HG02571 (cell line): Measurements from ENCODE around the gene TMC3.
A peak's percentile ranks its signal among the peaks of the same experiment; 100 is the strongest.

Experiments
- ATAC-seq: cut with Tn5 transposase; IDR thresholded peaks from one replicate; pipeline ENCODE4 v1.9.1; 2021; ENCODE audit warnings: mild to moderate bottlenecking, moderate library complexity; ENCODE audit not compliant: unreplicated experiment

Gene TMC3

DNA sequence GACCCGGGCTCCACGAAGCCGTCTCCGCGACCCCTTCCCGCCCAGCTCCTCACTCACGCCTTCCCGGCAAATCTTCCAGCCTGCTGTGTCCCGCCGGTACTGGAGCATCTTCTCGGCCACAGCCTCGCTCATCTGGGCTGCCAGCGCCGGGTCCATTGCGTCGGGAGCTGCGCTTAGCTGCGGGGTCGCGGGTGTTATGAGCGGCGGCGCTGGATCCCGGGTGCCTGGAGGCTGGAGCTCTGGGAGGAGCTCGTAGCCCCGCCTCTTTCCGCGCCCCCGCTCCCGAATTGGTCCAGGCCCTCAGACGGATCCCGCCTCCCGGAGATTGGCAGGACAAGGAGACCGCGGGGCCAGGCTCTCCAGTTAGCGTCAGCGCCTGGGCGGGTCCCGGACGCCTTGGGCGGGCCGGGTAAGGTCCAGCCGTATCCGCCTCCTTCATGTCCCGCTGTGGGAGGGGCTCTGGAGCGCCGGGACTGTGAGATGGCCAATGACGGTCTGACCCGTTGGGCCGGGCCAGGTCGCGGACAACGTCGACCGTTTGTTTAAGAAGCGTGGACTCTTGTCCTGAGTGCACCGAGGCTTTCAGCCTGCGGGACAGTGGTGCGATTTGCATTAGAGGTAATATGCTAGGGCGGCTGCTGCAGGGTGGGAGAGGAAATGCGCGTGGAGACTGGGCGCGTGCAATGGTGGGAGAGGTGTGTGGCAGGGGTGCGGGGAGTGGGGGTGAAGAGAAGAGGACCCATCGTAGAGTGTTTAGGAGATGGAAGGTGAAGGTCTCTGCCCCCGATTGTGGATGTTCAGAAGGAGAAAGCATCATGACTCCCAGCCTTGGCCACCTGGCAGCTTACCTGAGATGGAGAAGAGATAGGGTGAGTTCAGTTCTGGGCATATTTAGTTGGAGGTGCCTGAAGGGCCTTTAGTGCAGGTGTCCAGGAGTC lies 49.8 kb downstream of the TMC3 start, which contains the start of gene STARD5:
Gene STARD5 (minus strand): TSS at position 198 of the 938 bp plus-strand sequence. CDS start 42 bp downstream, at position 156.
- ATAC-seq, result peak; percentile 98

DNA sequence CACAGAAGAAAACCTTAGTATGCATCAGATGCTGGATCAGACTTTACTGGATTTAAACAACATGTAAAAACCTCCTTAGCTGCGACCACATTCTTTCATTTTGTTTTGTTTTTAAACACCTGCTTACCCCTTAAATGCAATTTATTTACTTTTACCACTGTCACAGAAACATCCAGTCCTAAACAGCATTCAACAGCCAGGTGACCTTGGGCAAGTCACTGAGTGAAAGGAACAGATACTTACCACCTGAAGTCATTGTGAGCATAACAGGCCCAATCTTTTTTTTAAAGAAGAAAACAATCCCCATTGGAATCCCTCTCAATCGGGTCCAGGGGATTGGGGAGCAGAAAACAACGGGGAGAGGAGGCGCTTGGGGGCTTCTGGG lies 50.5 kb downstream of the TMC3 start:
- no peak for ATAC-seq

DNA sequence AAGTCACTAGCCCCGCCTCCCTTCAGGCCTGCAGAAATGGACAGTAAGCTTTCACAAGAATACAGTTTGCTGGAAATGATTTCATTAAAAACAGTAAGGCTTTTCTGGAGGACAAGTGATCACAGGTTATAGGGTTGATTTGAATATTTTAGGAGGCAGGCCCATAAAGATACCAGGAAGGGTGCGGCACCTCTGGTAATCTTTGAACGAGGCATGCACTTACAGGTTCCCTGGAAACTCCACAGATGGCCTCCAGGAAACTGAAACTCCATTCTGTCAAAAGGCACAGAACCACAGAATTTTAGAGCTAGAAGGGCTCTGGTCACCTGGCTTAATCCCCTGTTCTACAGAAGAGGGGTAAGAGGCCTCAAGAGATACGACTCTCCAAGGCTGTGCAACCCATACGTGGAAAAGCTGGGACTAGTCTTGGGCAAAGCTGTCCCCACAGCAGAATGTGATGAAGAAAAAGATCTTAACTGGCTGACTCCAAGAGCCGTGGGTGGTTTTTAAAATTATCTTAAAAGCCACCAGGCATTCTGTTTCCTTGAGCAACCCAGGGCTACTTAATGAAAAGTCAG lies 51.2 kb downstream of the TMC3 start:
- no peak for ATAC-seq

DNA sequence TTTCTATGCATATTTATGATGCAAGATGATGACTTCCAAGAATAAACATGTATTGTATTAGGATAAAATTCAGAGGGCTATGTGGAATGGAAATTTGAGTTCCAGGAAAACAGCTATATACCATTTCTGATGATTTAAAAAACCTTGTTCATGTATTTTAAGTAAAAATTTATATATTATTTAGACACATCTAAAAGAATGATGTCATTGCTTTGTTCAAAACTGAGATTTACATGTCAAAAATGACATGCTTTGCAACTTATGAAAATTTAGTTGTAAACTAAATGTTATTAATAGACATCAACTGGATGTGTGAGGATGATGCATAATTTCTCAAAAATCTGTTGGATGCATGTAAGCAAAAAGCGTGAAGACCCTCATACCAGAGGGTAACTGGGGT lies 52.3 kb downstream of the TMC3 start:
- no peak for ATAC-seq

DNA sequence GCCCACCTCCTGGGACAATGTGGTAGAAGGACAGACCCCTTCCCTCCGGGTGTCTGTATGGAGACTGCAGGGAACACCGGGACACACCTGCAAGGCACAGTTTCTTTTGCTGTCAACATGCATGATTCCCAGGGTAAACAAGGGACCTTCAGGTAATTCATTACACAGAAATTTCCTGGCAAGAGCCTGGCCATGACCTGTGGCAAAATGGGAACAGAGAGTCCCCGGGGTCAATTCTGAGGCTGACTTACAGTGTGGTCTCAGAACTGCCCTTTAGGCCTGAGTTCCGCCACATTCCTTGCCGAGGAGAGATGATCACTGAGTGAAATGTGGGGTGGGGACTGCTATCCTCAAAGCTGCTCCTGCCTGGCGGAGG lies 56.4 kb downstream of the TMC3 start:
- no peak for ATAC-seq

DNA sequence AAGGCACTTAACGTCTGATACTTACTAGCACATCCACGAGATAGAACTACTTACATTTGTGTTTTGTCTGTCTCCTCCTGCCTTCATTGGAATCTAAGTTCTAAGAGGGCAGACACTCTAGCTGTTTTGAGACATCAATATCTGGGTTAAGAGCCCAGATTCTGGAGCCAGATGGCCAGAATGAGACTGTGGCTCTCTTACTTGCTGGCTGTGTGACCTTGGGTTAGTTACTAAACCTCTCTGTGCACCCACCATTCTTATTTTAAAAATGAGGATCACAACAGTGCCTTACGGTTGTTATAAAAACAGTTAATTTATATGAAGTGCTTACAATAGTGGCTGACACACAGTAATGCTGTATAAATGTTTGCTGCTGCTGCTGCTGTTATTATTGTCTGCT lies 57.7 kb downstream of the TMC3 start:
- ATAC-seq, result no peak

DNA sequence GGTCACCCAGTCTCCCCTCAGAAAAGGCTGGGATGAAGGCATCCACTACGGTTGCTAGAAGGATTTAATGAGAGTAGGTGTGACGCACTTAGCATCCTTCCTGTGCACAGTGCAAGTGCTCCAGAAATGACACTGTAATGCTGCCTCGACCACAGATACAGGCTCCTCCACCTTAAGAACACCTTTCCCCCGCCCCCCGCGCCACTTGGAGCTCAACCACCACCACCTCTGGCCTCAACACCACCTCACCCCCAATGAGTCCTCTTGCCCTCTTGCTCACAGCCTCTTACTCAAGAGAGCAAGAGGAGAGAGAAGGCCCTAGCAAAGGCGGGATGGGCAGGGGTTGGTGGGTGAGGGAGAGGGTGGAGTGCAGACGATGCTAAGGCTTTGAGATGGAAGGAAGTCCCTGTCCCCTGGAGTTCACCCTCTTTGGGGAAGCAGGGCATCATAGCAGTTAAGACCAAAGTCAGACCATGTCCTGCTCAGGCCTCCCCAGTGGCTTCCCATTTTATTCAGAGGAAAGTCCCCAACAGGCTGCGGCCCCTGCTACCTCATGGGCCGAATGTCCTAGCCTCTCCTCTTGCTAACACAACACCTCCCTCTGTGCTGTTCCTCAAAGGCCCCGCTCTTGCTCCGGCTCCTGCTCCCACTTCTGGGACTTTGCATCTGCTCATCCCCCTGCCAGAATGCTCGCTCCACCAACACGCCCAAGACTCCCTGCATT lies 58.4 kb downstream of the TMC3 start:
- no peak for ATAC-seq

DNA sequence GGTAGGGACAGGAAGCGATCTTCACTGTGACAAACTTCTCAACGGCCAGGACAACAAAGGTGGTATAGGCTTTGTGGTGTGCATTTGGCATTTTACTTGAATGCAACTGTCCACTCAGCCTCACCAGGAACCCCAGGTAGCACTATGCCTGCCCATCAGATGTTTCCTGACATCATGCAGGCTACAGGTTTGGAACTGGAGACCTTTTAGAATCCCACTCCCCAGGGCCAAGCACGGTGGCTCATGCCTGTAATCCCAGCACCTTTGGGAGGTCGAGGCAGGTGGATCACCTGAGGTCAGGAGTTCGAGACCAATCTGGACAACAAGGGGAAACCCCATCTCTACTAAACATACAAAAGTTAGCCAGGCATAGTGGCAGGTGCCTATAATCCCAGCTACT lies 59.6 kb downstream of the TMC3 start:
- ATAC-seq, result no peak

DNA sequence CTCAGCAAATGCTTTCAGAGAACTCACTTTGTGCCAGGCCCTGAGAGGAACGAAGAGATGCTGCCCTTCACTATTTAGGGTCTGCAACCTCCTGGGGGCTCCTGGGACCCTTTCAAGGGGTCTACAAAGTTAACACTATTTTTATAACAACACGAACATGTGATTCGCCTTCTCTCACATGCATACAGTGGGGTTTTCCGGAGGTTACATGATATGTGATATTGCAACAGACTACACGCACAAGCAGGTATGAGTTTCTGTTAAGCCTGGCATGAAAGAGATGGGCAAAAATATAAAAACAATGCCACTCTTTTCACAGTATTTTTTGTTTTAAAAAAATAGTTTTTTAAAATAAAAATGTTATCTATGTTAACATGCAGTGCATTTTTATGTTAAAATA lies 60.3 kb downstream of the TMC3 start:
- no peak for ATAC-seq

DNA sequence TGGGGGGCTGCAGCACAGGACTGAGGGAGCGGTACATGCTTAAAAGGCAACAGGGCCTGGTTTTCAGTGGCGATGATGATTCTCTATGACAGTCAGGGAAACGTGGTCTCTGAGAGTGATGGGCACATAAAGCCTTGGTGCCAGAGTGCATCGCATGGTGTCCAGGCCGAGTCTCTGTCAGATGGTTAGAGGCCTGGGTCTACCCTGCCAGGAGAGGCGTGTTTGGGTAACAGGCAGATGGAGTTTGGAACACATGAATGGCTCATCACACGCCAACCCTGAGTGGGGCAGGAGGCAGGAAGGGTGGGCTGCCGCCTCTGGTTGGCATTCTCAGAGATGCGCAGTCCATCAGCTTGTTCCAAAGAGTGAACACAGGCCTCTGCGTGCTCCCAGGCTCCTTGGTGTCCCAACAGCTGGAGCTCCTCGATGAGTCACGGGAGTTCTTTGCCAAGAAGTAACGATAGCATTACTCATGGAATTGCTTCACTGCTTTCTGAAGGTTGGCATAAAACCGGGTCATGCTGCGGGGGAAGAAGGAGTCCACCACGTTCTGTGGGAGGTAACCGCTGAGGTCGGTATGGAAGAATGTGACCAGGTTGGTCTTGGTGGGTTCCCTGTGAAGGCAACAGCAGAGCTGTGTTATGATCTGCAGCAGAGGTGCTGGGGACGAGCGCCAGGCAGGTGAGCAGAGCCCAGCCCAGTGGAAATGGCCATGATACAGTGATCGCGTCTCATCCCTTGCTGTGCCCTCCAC lies 61.0 kb downstream of the TMC3 start:
- ATAC-seq, result no peak

DNA sequence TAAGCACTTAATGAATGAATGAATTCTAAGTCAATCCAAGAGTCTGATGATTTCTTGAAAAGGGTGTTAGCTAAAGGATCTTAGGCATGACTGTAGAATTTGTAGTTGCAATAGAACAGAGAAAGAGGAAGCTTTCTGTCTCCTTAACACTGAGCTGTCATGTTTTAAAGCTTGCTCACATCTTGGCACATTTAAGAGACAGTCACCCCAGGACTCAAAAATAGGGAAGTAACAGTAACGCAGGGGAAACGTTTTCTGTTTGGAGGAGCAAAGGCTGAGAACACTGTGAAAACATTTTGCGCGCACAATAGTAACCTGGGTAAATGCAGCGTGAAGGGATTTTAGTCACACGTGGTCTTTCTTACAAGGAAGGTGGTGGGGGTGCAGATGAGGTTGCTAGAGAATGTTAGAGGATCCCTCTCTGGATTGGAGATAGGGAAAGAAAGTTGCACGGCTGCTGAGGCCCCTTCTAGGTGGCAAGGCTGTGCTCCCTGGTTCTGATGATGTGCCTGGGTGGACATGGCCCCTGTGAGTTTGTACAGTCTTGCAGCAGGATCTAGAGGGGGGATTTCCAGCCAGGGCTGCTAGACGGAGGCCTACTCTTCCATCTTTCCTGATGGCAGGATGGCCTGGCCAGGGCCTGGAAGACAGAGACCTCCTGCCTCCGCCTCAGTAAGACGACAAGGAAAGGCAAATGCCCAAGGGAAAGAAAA lies 62.1 kb downstream of the TMC3 start:
- ATAC-seq, result no peak

DNA sequence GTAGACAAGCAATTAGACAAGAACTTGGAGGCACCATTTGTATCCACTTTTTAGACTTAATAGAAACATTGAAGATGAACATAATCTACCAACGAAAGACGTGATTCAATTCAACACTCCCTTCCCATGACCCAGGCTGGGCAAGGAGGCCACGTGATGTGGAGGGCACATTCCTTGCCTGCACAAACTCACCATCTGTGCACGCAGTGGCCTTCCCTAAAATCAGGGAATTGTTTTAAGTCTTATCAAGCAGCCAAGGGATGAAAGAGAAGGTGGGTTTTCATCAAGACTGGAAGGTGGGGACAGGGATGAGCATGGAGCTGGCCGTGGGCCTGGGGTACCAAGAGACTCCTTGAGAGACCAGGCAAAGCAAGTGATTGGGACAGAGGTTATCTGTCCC lies 63.5 kb downstream of the TMC3 start:
- no peak for ATAC-seq

DNA sequence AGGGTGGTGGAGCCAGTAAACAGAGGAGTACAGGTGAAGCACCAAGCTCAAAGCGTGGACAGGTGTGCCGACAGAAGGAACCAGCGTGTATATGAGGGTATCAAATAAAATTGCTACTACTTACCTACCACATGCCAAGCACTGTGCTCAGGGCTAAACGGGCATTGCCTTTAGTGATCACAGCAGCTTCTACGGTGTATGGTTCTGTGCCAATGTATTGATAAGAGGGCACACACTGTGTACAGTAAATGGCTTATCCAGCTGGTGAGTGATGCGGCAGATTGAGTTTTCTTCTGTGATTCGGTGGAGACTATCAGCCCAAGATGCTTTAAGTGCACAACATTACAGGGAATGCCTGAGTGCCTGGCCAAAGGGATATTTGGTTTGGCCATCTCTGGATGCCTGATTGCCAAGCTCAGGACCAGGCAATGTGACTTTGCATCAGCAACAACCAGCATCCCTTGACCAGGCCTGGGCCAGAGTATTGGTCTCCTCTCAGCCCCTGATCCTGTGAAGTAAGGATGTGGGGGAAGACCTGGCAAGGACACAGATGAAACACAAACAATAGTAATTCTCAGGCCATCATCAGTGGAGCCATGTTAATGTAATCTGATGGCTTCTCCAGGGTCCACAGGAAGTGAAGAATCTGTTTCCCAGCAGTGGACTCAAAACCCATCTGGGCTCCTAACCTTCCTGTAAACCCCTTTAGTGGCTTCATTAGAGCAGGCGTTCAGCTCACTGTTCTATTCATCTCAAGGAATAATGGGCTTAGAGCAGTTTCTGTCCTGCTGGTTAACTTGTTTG lies 64.2 kb downstream of the TMC3 start:
- ATAC-seq, result no peak

DNA sequence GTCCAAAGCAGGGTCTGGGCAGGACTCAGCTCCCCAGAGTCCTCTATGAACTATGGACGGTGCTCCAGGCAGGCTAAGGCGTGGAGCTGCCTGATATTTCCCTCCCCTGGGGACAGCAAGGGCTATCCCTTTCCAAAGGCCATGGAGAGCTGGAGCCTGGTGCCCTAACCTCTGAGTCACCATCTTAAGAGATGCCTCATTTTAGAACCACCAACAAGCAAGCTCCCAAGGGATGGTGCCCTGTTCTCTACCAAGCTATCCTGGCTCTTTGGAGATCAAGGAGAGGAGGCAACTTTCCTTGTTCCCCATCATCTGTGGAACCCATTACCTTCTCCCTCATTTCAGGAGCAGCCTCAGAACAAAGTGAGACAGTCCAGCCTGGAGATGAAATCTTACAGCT lies 65.8 kb downstream of the TMC3 start:
- no peak for ATAC-seq

DNA sequence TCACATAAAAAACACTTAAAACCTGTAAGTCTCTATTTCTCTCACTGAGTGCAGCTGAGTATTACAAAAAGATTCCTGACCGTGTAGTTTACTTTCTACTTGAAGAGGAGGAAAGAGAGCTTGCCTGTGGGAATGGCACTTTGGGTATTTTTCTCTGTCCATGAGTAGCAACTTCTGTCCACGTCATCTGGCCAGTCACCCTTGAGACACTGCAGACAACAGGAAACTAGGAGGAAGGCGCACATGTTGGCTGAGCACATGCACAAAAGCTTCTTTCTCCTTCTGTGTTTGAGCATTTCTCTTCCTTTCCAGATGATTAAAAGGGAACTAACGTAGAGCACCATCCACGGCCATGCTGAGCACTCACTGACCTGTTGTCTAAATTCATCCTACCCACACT lies 69.8 kb downstream of the TMC3 start:
- ATAC-seq, result no peak

DNA sequence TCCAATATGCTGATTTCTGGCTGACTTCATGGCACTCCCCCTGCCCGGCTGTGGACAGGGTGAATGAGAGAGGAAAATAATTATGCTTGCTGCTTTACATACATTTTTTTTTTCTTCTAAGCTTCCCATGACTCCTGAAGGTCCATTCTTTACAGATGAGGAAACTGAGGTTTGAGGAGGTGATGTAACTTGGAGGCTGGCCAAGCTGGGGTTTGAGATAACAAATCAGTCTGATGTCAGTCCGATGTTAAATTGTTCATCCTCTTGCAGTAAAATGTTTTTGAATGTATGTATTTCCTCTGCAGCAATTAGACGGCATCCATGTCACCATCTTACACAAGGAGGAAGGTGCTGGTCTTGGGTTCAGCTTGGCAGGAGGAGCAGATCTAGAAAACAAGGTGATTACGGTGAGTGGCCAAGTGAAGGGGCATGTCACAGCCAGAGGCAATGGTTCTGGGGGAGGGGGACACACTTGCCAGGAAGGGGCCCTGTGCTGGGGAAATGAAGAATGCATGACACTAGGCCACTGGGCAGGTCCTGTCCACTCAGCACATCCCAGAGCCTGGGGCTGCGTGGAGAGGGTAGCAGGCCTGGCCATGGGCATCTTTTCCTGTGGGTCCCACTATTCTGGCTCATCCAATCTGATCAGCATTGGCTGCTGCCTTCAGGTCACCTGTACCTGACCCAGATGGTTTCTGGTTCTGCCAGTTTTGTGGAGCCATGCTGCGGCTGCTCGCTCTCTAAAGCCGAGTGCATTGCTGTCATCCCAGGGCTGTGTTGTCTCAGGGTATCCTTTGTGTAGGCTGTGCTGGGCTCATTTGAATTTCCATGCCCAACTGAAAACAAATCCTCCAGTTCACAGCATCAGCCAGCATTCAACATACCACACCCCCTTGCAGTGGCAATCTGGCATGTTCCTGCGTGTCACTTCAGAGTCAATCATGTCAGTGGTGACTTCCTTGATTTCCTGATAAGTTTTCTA lies 70.5 kb downstream of the TMC3 start:
- no peak for ATAC-seq

DNA sequence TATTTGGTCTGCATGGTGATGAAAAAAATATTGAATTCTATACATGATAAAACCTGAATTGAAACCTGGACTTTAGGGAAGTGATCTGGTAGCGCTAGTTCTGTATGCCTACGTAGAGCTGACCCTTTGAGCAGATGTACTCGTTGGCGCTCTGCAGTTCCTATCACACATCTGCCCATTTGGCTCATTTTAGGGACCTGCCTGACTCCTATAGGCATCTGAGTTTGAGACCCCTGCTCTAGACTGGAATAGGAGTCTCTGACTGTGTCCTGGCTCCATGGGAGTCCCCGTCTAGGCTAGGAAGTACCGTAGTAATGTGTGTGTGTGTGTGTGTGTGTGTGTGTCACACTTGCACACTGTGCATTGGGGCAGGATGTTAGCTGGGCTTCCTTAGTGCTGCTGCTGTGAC lies 71.3 kb downstream of the TMC3 start:
- no peak for ATAC-seq

DNA sequence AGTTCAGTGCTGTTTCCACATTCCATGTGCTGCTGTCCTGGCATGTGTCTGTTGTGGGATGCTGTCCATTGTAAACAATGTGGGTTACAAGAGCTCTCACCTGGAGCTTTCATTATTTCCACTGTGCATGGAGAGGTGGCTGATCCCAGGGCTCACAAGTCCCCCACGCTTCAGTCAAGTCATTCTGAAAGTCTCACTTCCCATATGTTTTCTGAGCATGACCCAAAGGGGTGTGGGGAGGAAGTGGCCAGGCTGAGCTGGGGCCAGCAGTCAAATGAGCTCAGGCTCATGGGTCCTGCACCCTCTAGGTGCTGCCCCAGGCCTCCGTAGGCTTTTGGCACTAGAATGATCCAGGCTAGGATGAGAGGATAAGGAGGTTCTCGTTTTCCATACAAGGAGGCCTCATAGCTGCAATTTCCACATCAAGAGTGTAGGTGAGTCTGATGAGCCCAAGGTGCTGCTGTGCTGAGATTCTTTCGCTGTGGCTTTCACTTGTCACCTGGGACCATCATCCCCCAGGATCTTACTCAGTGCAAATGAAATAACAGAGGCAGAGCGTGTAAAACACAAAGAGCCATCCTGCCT lies 72.1 kb downstream of the TMC3 start:
- ATAC-seq, result peak; percentile 78
